Loucy (cell line): Measurements from ENCODE around the gene CDK6.

ENCODE experiments used
- H2AFZ ChIP-seq: fragments of 200-600 bp; sonication (generic); 2 replicates; pipeline ENCODE4 v1.6.0; 2016; ENCODE audit warnings: antibody characterized with exemption, mild to moderate bottlenecking, low read length, moderate library complexity
- H3F3A ChIP-seq: fragments of 200-600 bp; 2 replicates; pipeline ENCODE4 v1.6.0; 2016; ENCODE audit warnings: antibody characterized with exemption, low read depth, mild to moderate bottlenecking
- H3K27me3 ChIP-seq: fragments of 200-600 bp; sonication (generic); 2 replicates; pipeline ENCODE4 v1.6.1; 2014; ENCODE audit warnings: low read length, mild to moderate bottlenecking; ENCODE audit not compliant: insufficient read depth, poor library complexity, severe bottlenecking
- H3K36me3 ChIP-seq: fragments of 200-600 bp; sonication (generic); 2 replicates; pipeline ENCODE4 v1.6.1; 2016; ENCODE audit warnings: low read length; ENCODE audit not compliant: insufficient read depth
- H3K4me1 ChIP-seq: fragments of 200-600 bp; sonication (generic); 2 replicates; pipeline ENCODE4 v1.5.1; 2014; ENCODE audit warnings: low read length, mild to moderate bottlenecking; ENCODE audit not compliant: insufficient read depth, poor library complexity, severe bottlenecking
- H3K4me2 ChIP-seq: fragments of 200-600 bp; sonication (generic); 2 replicates; pipeline ENCODE4 v1.6.0; 2014; ENCODE audit warnings: antibody characterized with exemption, low read length, low read depth, mild to moderate bottlenecking; ENCODE audit not compliant: poor library complexity, severe bottlenecking
- H3K4me3 ChIP-seq: fragments of 200-600 bp; sonication (generic); 2 replicates; pipeline ENCODE4 v1.5.1; 2014; ENCODE audit warnings: low read length, mild to moderate bottlenecking, mixed read lengths; ENCODE audit not compliant: poor library complexity, severe bottlenecking
- H3K79me2 ChIP-seq: fragments of 200-600 bp; sonication (generic); 2 replicates; pipeline ENCODE4 v1.6.1; 2014; ENCODE audit warnings: low read length; ENCODE audit not compliant: insufficient read depth
- H3K9ac ChIP-seq: fragments of 200-600 bp; sonication (generic); 2 replicates; pipeline ENCODE4 v1.6.0; 2014; ENCODE audit warnings: mild to moderate bottlenecking, low read depth, low read length, moderate library complexity; ENCODE audit not compliant: poor library complexity, severe bottlenecking
- H3K9me2 ChIP-seq: fragments of 200-600 bp; sonication (generic); replicated peaks from 2 replicates; pipeline ENCODE4 v1.6.1; 2016; ENCODE audit warnings: low read depth, low read length, mixed read lengths
- H3K9me3 ChIP-seq: fragments of 200-600 bp; sonication (generic); 2 replicates; pipeline ENCODE4 v1.6.1; 2014; ENCODE audit warnings: mild to moderate bottlenecking, antibody characterized with exemption, low read length, low read depth; ENCODE audit not compliant: insufficient read depth
- H4K20me1 ChIP-seq: fragments of 200-600 bp; sonication (generic); 2 replicates; pipeline ENCODE4 v1.6.0; 2014; ENCODE audit warnings: antibody characterized with exemption, low read length, mild to moderate bottlenecking; ENCODE audit not compliant: insufficient read depth, poor library complexity, severe bottlenecking
- EZH2phosphoT487 ChIP-seq: fragments of 200-600 bp; IDR thresholded peaks from 2 replicates; pipeline ENCODE4 v1.6.1; 2018; ENCODE audit warnings: antibody characterized with exemption, mild to moderate bottlenecking, moderate library complexity, borderline replicate concordance
- TF ChIP-seq, protein P1 (sequence below): fragments of 200-600 bp; sonication (generic); conservative IDR thresholded peaks from 2 replicates; pipeline ENCODE4 v1.5.1; 2014; ENCODE audit warnings: mild to moderate bottlenecking, antibody characterized with exemption, low read length

CDK6 gene

DNA sequence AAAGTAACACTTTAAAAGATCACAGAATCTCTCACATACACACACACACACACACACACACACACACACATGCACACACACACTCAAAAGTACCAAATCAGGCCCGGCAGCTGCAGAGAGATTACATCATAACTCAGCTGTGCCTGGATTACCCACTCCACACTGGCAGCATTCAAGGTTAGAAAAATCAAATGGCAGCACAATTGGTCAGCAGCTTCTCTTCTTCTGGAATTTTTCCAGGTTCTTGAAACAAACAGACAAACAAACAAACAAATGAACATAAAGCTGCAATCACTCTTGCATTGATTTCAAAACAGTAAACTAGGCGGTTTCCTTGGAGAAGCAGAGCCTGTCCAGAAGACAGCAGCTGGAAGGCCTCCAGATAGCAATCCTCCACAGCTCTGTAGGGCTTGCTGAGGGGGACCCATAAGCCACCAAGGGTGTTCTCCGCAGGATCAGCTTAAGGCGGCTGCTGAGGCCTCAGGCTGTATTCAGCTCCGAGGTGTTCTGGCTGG lies 221.7 kb downstream of the CDK6 start:
- H3K4me1 ChIP-seq = no peaks in the 10 kb centered on the region
- H3F3A ChIP-seq = peaks cover 11% of the 10 kb centered on the region; the same call in 1 of the 2 replicates
- H3K79me2 ChIP-seq = peaks cover 40% of the 10 kb centered on the region
- no peaks in the 10 kb centered on the region for H3K9me2 ChIP-seq
- peaks cover 32% of the 10 kb centered on the region for H4K20me1 ChIP-seq
- no peaks in the 10 kb centered on the region for H3K9me3 ChIP-seq
- no peak overlapping the region for H3K9ac ChIP-seq
- H3K4me3 ChIP-seq = no peak overlapping the region
- H3K27me3 ChIP-seq = no peaks in the 10 kb centered on the region
- no peak overlapping the region for H3K4me2 ChIP-seq
- TF ChIP-seq, protein P1, sequence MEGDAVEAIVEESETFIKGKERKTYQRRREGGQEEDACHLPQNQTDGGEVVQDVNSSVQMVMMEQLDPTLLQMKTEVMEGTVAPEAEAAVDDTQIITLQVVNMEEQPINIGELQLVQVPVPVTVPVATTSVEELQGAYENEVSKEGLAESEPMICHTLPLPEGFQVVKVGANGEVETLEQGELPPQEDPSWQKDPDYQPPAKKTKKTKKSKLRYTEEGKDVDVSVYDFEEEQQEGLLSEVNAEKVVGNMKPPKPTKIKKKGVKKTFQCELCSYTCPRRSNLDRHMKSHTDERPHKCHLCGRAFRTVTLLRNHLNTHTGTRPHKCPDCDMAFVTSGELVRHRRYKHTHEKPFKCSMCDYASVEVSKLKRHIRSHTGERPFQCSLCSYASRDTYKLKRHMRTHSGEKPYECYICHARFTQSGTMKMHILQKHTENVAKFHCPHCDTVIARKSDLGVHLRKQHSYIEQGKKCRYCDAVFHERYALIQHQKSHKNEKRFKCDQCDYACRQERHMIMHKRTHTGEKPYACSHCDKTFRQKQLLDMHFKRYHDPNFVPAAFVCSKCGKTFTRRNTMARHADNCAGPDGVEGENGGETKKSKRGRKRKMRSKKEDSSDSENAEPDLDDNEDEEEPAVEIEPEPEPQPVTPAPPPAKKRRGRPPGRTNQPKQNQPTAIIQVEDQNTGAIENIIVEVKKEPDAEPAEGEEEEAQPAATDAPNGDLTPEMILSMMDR = no peak
- no peak for TF ChIP-seq EZH2phosphoT487
- H3K36me3 ChIP-seq = peaks cover 95% of the 10 kb centered on the region
- H2AFZ ChIP-seq = no peak overlapping the region

DNA sequence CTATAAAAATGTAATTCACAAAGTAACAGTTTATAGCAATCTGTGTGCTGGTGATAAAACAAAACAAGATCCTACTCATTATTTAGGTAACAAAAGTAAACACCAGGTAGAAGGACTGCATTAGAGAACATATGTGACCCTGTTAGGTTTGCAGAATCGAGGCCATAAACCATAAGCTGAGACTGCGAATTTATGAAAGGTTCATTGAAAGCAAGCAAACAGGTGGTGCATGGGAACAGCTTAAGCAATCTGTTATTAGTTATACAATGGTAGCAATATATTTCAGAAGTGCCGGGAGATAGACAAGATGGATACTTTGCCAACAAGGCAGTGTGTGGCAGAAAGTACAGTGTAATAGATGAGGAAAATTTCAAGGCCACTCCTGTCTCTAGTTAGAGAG lies 222.7 kb downstream of the CDK6 start:
- no peak overlapping the region for H3K4me3 ChIP-seq
- no peak overlapping the region for H2AFZ ChIP-seq
- H4K20me1 ChIP-seq = peaks cover 23% of the 10 kb centered on the region
- no peaks in the 10 kb centered on the region for H3K4me1 ChIP-seq
- H3K79me2 ChIP-seq = peaks cover 33% of the 10 kb centered on the region
- H3K9me3 ChIP-seq = no peaks in the 10 kb centered on the region
- TF ChIP-seq, protein P1 = no peak
- no peak for TF ChIP-seq EZH2phosphoT487
- H3K27me3 ChIP-seq = no peaks in the 10 kb centered on the region
- peaks cover 11% of the 10 kb centered on the region; the same call in 1 of the 2 replicates for H3F3A ChIP-seq
- no peaks in the 10 kb centered on the region for H3K9me2 ChIP-seq
- H3K4me2 ChIP-seq = no peak overlapping the region
- peaks cover 97% of the 10 kb centered on the region for H3K36me3 ChIP-seq
- no peak overlapping the region for H3K9ac ChIP-seq

DNA sequence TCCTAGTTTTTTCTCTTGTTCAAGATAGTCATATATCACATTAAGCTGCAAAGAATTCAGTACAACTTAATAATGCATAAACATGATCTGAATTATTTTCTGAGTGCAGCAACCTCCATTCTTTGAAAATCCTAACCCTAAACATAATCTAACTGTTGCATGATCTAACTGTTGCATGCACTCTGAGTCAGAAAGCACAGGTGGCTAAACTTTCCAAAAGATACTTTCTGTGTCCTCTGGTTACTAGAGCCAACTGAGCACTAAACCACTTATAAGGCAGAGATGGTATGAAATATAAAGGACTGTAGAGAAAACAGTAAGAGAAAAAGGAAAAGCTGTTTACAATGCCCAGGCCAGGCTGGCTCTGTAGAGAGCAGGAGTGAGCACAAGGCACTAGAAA lies 223.2 kb downstream of the CDK6 start:
- Histone ChIP-seq H2AFZ (no peak overlapping the region), H3K9me2 (no peaks in the 10 kb centered on the region), H3F3A (peaks cover 11% of the 10 kb centered on the region; the same call in 1 of the 2 replicates), H3K9ac (no peak overlapping the region), H3K4me3 (no peak overlapping the region), H3K27me3 (no peaks in the 10 kb centered on the region), H3K36me3 (peaks cover 94% of the 10 kb centered on the region), H3K4me2 (no peak overlapping the region), H3K9me3 (no peaks in the 10 kb centered on the region), H3K79me2 (peaks cover 28% of the 10 kb centered on the region), H4K20me1 (peaks cover 18% of the 10 kb centered on the region), H3K4me1 (no peaks in the 10 kb centered on the region)
- TF ChIP-seq, protein P1 = no peak
- no peak for TF ChIP-seq EZH2phosphoT487
